ENCODE data around the gene SYT3.

Gene SYT3

DNA sequence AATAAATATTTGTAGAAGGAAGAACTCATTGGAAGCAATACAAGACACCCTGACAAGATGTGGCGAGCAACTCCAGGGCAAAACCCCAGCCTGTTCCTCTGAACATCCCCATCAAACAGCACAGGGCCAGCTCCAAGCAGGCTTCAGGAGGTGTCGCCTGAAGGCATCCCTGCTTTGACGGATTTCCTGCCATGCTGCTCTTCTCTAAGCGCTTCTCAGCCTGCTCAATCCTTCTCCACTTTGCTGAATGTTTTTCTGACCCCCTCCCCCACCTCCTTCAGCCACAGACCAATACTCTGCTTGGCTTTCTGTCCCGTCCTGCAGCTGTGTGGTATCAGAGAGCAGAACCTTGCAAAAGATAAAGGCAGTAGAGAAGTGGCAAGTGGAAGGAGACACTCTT lies 38.0 kb upstream of the SYT3 start:
- no peaks in the 10 kb centered on the region for H3K9me3 Mint-ChIP-seq
- H3K27ac Mint-ChIP-seq = no peak overlapping the region
- TF ChIP-seq, protein P1, sequence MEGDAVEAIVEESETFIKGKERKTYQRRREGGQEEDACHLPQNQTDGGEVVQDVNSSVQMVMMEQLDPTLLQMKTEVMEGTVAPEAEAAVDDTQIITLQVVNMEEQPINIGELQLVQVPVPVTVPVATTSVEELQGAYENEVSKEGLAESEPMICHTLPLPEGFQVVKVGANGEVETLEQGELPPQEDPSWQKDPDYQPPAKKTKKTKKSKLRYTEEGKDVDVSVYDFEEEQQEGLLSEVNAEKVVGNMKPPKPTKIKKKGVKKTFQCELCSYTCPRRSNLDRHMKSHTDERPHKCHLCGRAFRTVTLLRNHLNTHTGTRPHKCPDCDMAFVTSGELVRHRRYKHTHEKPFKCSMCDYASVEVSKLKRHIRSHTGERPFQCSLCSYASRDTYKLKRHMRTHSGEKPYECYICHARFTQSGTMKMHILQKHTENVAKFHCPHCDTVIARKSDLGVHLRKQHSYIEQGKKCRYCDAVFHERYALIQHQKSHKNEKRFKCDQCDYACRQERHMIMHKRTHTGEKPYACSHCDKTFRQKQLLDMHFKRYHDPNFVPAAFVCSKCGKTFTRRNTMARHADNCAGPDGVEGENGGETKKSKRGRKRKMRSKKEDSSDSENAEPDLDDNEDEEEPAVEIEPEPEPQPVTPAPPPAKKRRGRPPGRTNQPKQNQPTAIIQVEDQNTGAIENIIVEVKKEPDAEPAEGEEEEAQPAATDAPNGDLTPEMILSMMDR (IDR thresholded peaks at IDR 0.05; ENCODE audit: unreplicated experiment in 3 of 3) = no peak
- H3K4me1 Mint-ChIP-seq = no peaks in the 10 kb centered on the region
- H3K36me3 Mint-ChIP-seq (ENCODE audit: low read depth) = peaks cover 16% of the 10 kb centered on the region
- peaks cover 65% of the 10 kb centered on the region for H3K27me3 Mint-ChIP-seq (ENCODE audit: low read depth)
- H3K4me3 Mint-ChIP-seq = no peak overlapping the region

DNA sequence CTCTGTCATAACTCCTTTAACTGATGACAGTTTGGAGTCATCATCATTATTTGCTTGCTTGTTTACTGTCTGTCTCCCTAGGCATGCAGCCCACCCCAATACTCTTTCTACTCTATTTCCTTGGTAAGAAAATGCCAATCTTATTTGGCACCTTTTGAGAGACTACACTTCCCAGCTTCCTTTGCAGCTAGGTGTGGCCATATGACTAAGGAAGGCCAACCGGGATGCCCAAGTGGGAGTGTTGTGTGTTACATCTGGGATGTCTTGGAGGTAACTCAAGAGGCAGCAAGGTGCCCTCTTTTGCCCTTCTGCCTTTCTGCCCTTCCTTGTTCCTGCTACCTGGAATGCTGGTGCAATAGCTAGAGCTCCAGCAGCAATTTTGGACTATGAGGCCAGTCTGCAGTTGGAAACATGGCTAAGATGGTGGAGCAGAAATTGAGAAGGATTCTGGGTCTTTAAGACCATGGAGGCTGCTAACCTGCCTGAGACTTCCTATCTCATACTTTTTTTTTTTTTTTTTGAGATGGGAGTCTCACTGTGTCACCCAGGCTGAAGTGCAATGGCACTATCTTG lies 37.0 kb upstream of the SYT3 start:
- H3K36me3 Mint-ChIP-seq (ENCODE audit: low read depth) = peaks cover 16% of the 10 kb centered on the region
- no peak overlapping the region for H3K4me3 Mint-ChIP-seq
- peaks cover 74% of the 10 kb centered on the region for H3K27me3 Mint-ChIP-seq (ENCODE audit: low read depth)
- no peak overlapping the region for H3K27ac Mint-ChIP-seq
- H3K4me1 Mint-ChIP-seq = no peaks in the 10 kb centered on the region
- no peaks in the 10 kb centered on the region for H3K9me3 Mint-ChIP-seq
- TF ChIP-seq, protein P1 (IDR thresholded peaks at IDR 0.05; ENCODE audit: unreplicated experiment in 3 of 3) = no peak

DNA sequence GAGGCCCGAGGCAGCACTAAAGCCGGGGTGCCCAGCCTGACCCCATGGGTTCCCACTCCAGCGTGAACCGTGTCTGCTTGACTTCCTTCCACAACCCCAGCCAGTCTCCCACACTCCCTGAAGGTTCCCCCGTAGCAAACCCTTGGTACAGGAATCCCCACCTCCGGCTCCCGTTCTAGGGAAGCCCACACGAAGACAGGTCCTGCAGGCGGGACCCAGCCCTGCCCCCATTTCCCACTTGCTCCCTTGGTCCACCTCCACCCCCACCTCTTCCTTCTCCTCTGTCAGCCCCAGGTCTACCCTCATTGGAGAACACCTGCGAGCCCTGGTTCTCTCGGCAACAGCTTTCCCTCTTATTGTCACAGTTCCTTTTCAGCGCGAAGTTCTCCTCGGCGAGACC lies 33.4 kb upstream of the SYT3 start:
- TF ChIP-seq, protein P1 (IDR thresholded peaks at IDR 0.05; ENCODE audit: unreplicated experiment in 3 of 3) = no peak
- Mint-ChIP-seq H3K27me3 (ENCODE audit: low read depth) (peaks cover 76% of the 10 kb centered on the region), H3K36me3 (ENCODE audit: low read depth) (peaks cover 16% of the 10 kb centered on the region), H3K4me3 (no peak overlapping the region), H3K27ac (no peak overlapping the region), H3K4me1 (peaks cover 11% of the 10 kb centered on the region), H3K9me3 (no peaks in the 10 kb centered on the region)

DNA sequence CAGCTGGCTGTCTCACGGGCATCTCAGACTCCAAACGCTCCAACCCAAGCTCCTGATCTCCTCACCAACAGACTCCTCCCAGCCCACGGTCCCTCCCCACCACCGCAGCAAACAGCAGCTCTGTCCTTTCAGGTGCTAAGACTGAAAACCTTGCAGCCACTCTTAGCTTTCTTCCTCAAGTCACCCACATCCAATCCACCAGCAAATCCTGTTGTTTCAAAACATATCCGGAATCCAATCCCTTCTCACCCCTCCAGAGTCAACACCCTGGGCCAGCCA lies 30.4 kb upstream of the SYT3 start:
- Mint-ChIP-seq H3K36me3 (ENCODE audit: low read depth) (peaks cover 5% of the 10 kb centered on the region), H3K4me1 (peaks cover 11% of the 10 kb centered on the region), H3K27ac (peak overlapping the region in 1 of 3 experiments; percentile 50), H3K9me3 (no peaks in the 10 kb centered on the region), H3K27me3 (ENCODE audit: low read depth) (peaks cover 78% of the 10 kb centered on the region), H3K4me3 (peak overlapping the region in 2 of 3 experiments; percentile 28 to 31)
- TF ChIP-seq, protein P1 (IDR thresholded peaks at IDR 0.05; ENCODE audit: unreplicated experiment in 3 of 3) = no peak

DNA sequence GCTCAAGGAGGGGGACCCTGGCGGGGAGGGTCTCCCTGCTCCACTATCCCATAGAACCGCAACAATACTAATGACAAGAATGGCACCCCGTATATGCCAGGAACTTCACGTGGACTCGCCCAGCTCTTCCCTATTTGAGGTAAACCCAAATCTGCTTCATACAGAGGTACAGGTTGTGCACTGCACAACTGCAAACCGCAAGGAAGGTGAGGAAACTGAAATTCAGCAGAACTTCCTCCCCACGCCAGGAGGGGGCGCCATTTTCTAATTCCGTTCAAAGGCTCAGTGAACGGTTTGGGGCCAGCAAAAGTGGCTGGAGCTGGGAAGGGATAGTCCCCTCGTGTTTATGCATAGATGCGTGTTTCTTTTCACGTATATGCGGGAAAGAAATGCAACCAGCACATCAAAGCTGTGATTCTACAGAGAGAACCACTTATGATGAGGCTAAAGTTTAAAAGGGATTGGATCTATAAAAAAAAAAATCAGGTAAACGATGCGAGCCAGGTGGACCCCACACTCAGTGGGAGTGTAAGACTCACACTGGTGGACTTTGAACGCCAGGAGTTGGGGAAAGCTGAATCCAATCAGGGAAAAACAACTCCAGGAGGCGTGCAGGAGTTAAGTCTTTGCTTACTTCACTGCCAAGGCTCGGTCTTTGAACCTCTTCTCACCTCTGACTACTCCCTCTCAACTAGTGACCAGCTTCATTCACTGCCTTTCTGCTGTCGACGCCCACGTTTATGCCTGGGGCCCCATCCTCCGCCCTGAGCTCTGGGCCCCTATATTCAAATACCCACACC lies 29.8 kb upstream of the SYT3 start:
- TF ChIP-seq, protein P1 (IDR thresholded peaks at IDR 0.05; ENCODE audit: unreplicated experiment in 3 of 3) = peak; percentile 78 to 80 (median 78)
- peaks cover 11% of the 10 kb centered on the region for H3K4me1 Mint-ChIP-seq
- H3K27me3 Mint-ChIP-seq (ENCODE audit: low read depth) = peaks cover 78% of the 10 kb centered on the region
- no peaks in the 10 kb centered on the region for H3K9me3 Mint-ChIP-seq
- H3K4me3 Mint-ChIP-seq = peak overlapping the region; percentile 35 to 63 (median 41)
- H3K27ac Mint-ChIP-seq = peak overlapping the region in 1 of 3 experiments; percentile 50
- H3K36me3 Mint-ChIP-seq (ENCODE audit: low read depth) = peaks cover 5% of the 10 kb centered on the region

DNA sequence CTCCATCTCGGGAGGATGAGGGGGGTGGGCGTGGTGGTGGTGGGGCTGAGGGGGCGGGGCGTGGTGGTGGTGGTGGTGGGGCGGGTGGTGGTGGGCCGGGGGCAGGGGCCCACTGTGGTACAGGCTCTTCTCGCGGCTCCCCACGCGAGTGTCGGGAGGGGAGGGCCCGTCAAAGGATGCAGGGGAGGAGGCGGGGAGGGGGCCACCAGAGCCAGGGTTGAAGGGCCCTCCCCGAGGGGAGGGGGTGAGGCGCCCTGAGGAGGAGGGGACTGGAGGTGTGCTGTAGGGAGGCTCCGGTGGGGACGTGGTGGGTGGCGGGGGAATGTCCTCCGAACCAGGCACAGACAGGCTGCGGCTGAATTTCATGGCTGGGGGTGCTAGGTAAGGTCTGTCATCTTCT lies 29.2 kb upstream of the SYT3 start:
- TF ChIP-seq, protein P1 (IDR thresholded peaks at IDR 0.05; ENCODE audit: unreplicated experiment in 3 of 3) = no peak
- Mint-ChIP-seq H3K36me3 (ENCODE audit: low read depth) (peaks cover 5% of the 10 kb centered on the region), H3K9me3 (no peaks in the 10 kb centered on the region), H3K4me1 (peaks cover 11% of the 10 kb centered on the region), H3K27ac (no peak overlapping the region), H3K4me3 (peak overlapping the region; percentile 35 to 63 (median 41)), H3K27me3 (ENCODE audit: low read depth) (peaks cover 78% of the 10 kb centered on the region)
